Panc1 (cell line): ENCODE measurements around the gene ASAP2. TPM values are rescaled to one million over a fixed set of nuclear protein-coding genes. Genes with fewer than 3 reads are reported as not detected.

ENCODE experiments used
- ATAC-seq: fragments of 200-7000 bp; cut with Tn5 transposase; 2 replicates; pipeline ENCODE4 v1.9.1; 2020; ENCODE audit warnings: mild to moderate bottlenecking, moderate library complexity
- BruUV-seq: library from RNA; stranded (reverse); fragments of 400-500 nt; replicated peaks from 2 replicates; lab custom pipeline; 2021; lab: Mats Ljungman, UMichigan
- CTCF ChIA-PET: fragments of 300-600 bp; sonication (Branson Sonifier 250); formaldehyde crosslinking; loops from one replicate; lab custom pipeline; 2022; ENCODE audit warnings: antibody characterized with exemption; lab: Charles Lee
- POLR2A ChIA-PET: fragments of 300-600 bp; sonication (Branson Sonifier 250); formaldehyde crosslinking; loops from one replicate; lab custom pipeline; 2022; ENCODE audit warnings: antibody characterized with exemption; lab: Charles Lee
- DNase-seq: peaks from one replicate; pipeline ENCODE4 v3.0.0-alpha.2; 2010; ENCODE audit warnings: low read depth, low spot score
- H3K27ac ChIP-seq: 2 replicates; pipeline ENCODE4 v1.5.1; 2011; ENCODE audit warnings: mild to moderate bottlenecking, low read length, inconsistent platforms
- H3K27me3 ChIP-seq: fragments of 200-500 bp; sonication (Bioruptor generic); 2 replicates; pipeline ENCODE4 v1.6.0; 2014; ENCODE audit warnings: low read length, inconsistent platforms; ENCODE audit not compliant: control insufficient read depth, insufficient read depth
- H3K36me3 ChIP-seq: fragments of 200-500 bp; sonication (Bioruptor generic); 2 replicates; pipeline ENCODE4 v1.5.1; 2014; ENCODE audit warnings: inconsistent platforms, mild to moderate bottlenecking, low read length, moderate library complexity; ENCODE audit not compliant: control insufficient read depth, insufficient read depth
- H3K4me1 ChIP-seq: 2 replicates; pipeline ENCODE4 v1.5.1; 2011; ENCODE audit warnings: inconsistent platforms, mild to moderate bottlenecking, low read length, moderate library complexity; ENCODE audit not compliant: control insufficient read depth, insufficient read depth
- H3K4me3 ChIP-seq, 2 experiments: 2 replicates each; pipeline ENCODE4 v1.5.1; 2011 to 2012; ENCODE audit warnings: low read depth in 2 of 2, low read length in 2 of 2, mild to moderate bottlenecking in 2 of 2, inconsistent platforms in 1 of 2, moderate library complexity in 1 of 2
- H3K9me3 ChIP-seq: fragments of 200-500 bp; sonication (Bioruptor generic); 2 replicates; pipeline ENCODE4 v1.5.1; 2014; ENCODE audit warnings: low read depth, mild to moderate bottlenecking, inconsistent platforms, low read length, moderate library complexity; ENCODE audit not compliant: control insufficient read depth, insufficient read depth
- CTCF ChIP-seq: fragments of 450-650 bp; IDR thresholded peaks from 2 replicates; pipeline ENCODE4 v1.5.1; 2017; ENCODE audit warnings: mild to moderate bottlenecking
- POLR2AphosphoS5 ChIP-seq: IDR thresholded peaks from 2 replicates; pipeline ENCODE4 v1.6.1; 2012; ENCODE audit warnings: mild to moderate bottlenecking, low read depth, low read length, moderate library complexity
- REST ChIP-seq, 2 experiments: IDR thresholded peaks; 2 replicates each; pipeline ENCODE4 v1.6.1; 2011 to 2012; ENCODE audit warnings: low read depth in 2 of 2, control low read depth in 1 of 2, low read length in 1 of 2, mild to moderate bottlenecking in 1 of 2, moderate library complexity in 1 of 2; ENCODE audit not compliant: insufficient read depth in 1 of 2
- SIN3A ChIP-seq: IDR thresholded peaks from 2 replicates; pipeline ENCODE4 v1.6.1; 2012; ENCODE audit warnings: low read depth, mild to moderate bottlenecking, low read length, moderate library complexity, borderline replicate concordance; ENCODE audit not compliant: insufficient read depth
- TCF7L2 ChIP-seq: IDR thresholded peaks from 2 replicates; pipeline ENCODE4 v1.6.1; 2011; ENCODE audit warnings: mild to moderate bottlenecking, low read depth, low read length, inconsistent platforms
- in situ Hi-C: cut with HindIII; loops from 2 replicates; pipeline ENCODE4 v1.10.0; 2016; ENCODE audit warnings: low sequenced_read_pairs, low pct_unique_long_range_greater_than_20kb
- intact Hi-C: fragments of 100-400 bp; cut with micrococcal nuclease; formaldehyde crosslinking; loops from one replicate; pipeline ENCODE4 v1.10.0; 2022; ENCODE audit not compliant: unreplicated experiment
- total RNA-seq: library from RNA; stranded (reverse); gene quantifications from one replicate; pipeline ENCODE4 v1.2.1, GENCODE V29; 2021; ENCODE audit not compliant: unreplicated experiment

Gene ASAP2
- total RNA-seq, 1 experiment from 2014 or later, result 107 TPM

GRCh38 chr2:9328931-9329330 lies 122.3 kb downstream of the ASAP2 start:
- ChIA-PET CTCF (no interaction called here), POLR2A (interaction anchor here (0.7 kb wide), 1 partner anchor 36 kb away, joined by 7 read pairs; no protein-coding TSS in a partner anchor)
- Histone ChIP-seq H3K36me3 (peaks cover 37% of the 10 kb centered on the region), H3K4me1 (peaks cover 15% of the 10 kb centered on the region), H3K9me3 (no peaks in the 10 kb centered on the region), H3K27ac (peak overlapping the region; percentile 41; the same call in 1 of the 2 replicates), H3K4me3 (no peak overlapping the region), H3K27me3 (no peaks in the 10 kb centered on the region)
- BruUV-seq, result no TSS peak
- DNase-seq (no peak), ATAC-seq (no peak)
- in situ Hi-C loops (no loop called here), intact Hi-C loops (no loop called here)
- TF ChIP-seq SIN3A, result no peak
- no peak for TF ChIP-seq TCF7L2
- no peak for TF ChIP-seq CTCF
- no peak for TF ChIP-seq POLR2AphosphoS5
- no peak for TF ChIP-seq REST (IDR thresholded peaks at IDR 0.05; ENCODE audit: insufficient read depth in 1 of 2, low read depth in 2 of 2, low read length in 1 of 2)

GRCh38 chr2:9329497-9329896 lies 122.9 kb downstream of the ASAP2 start:
- peaks cover 35% of the 10 kb centered on the region for H3K36me3 ChIP-seq
- in situ Hi-C loops, result no loop called here
- no TSS peak for BruUV-seq
- ChIA-PET CTCF (no interaction called here), POLR2A (interaction anchor here (0.7 kb wide), 1 partner anchor 36 kb away, joined by 7 read pairs; no protein-coding TSS in a partner anchor)
- intact Hi-C loops, result no loop called here
- no peak overlapping the region for H3K27ac ChIP-seq
- H3K9me3 ChIP-seq, result no peaks in the 10 kb centered on the region
- H3K27me3 ChIP-seq, result no peaks in the 10 kb centered on the region
- no peak for ATAC-seq
- no peak overlapping the region for H3K4me3 ChIP-seq
- peaks cover 15% of the 10 kb centered on the region for H3K4me1 ChIP-seq
- no peak for DNase-seq
- TF ChIP-seq CTCF (no peak), TCF7L2 (no peak), POLR2AphosphoS5 (no peak), REST (IDR thresholded peaks at IDR 0.05; ENCODE audit: insufficient read depth in 1 of 2, low read depth in 2 of 2, low read length in 1 of 2) (no peak), SIN3A (no peak)
